Panc1 (cell line): ENCODE results near the gene SETD5. TPM values are rescaled to one million over a fixed set of nuclear protein-coding genes. Genes with fewer than 3 reads are reported as not detected.

Experiments used
- ATAC-seq: fragments of 200-7000 bp; cut with Tn5 transposase; 2 replicates; pipeline ENCODE4 v1.9.1; 2020; ENCODE audit warnings: mild to moderate bottlenecking, moderate library complexity
- BruUV-seq: library from RNA; stranded (reverse); fragments of 400-500 nt; replicated peaks from 2 replicates; lab custom pipeline; 2021; lab: Mats Ljungman, UMichigan
- CTCF ChIA-PET: fragments of 300-600 bp; sonication (Branson Sonifier 250); formaldehyde crosslinking; loops from one replicate; lab custom pipeline; 2022; ENCODE audit warnings: antibody characterized with exemption; lab: Charles Lee
- POLR2A ChIA-PET: fragments of 300-600 bp; sonication (Branson Sonifier 250); formaldehyde crosslinking; loops from one replicate; lab custom pipeline; 2022; ENCODE audit warnings: antibody characterized with exemption; lab: Charles Lee
- DNase-seq: peaks from one replicate; pipeline ENCODE4 v3.0.0-alpha.2; 2010; ENCODE audit warnings: low read depth, low spot score
- H3K27ac ChIP-seq: 2 replicates; pipeline ENCODE4 v1.5.1; 2011; ENCODE audit warnings: mild to moderate bottlenecking, low read length, inconsistent platforms
- H3K27me3 ChIP-seq: fragments of 200-500 bp; sonication (Bioruptor generic); 2 replicates; pipeline ENCODE4 v1.6.0; 2014; ENCODE audit warnings: low read length, inconsistent platforms; ENCODE audit not compliant: control insufficient read depth, insufficient read depth
- H3K36me3 ChIP-seq: fragments of 200-500 bp; sonication (Bioruptor generic); 2 replicates; pipeline ENCODE4 v1.5.1; 2014; ENCODE audit warnings: inconsistent platforms, mild to moderate bottlenecking, low read length, moderate library complexity; ENCODE audit not compliant: control insufficient read depth, insufficient read depth
- H3K4me1 ChIP-seq: 2 replicates; pipeline ENCODE4 v1.5.1; 2011; ENCODE audit warnings: inconsistent platforms, mild to moderate bottlenecking, low read length, moderate library complexity; ENCODE audit not compliant: control insufficient read depth, insufficient read depth
- H3K4me3 ChIP-seq, 2 experiments: 2 replicates each; pipeline ENCODE4 v1.5.1; 2011 to 2012; ENCODE audit warnings: low read depth in 2 of 2, low read length in 2 of 2, mild to moderate bottlenecking in 2 of 2, inconsistent platforms in 1 of 2, moderate library complexity in 1 of 2
- H3K9me3 ChIP-seq: fragments of 200-500 bp; sonication (Bioruptor generic); 2 replicates; pipeline ENCODE4 v1.5.1; 2014; ENCODE audit warnings: low read depth, mild to moderate bottlenecking, inconsistent platforms, low read length, moderate library complexity; ENCODE audit not compliant: control insufficient read depth, insufficient read depth
- CTCF ChIP-seq: fragments of 450-650 bp; IDR thresholded peaks from 2 replicates; pipeline ENCODE4 v1.5.1; 2017; ENCODE audit warnings: mild to moderate bottlenecking
- POLR2AphosphoS5 ChIP-seq: IDR thresholded peaks from 2 replicates; pipeline ENCODE4 v1.6.1; 2012; ENCODE audit warnings: mild to moderate bottlenecking, low read depth, low read length, moderate library complexity
- REST ChIP-seq, 2 experiments: IDR thresholded peaks; 2 replicates each; pipeline ENCODE4 v1.6.1; 2011 to 2012; ENCODE audit warnings: low read depth in 2 of 2, control low read depth in 1 of 2, low read length in 1 of 2, mild to moderate bottlenecking in 1 of 2, moderate library complexity in 1 of 2; ENCODE audit not compliant: insufficient read depth in 1 of 2
- SIN3A ChIP-seq: IDR thresholded peaks from 2 replicates; pipeline ENCODE4 v1.6.1; 2012; ENCODE audit warnings: low read depth, mild to moderate bottlenecking, low read length, moderate library complexity, borderline replicate concordance; ENCODE audit not compliant: insufficient read depth
- TCF7L2 ChIP-seq: IDR thresholded peaks from 2 replicates; pipeline ENCODE4 v1.6.1; 2011; ENCODE audit warnings: mild to moderate bottlenecking, low read depth, low read length, inconsistent platforms
- in situ Hi-C: cut with HindIII; loops from 2 replicates; pipeline ENCODE4 v1.10.0; 2016; ENCODE audit warnings: low sequenced_read_pairs, low pct_unique_long_range_greater_than_20kb
- intact Hi-C: fragments of 100-400 bp; cut with micrococcal nuclease; formaldehyde crosslinking; loops from one replicate; pipeline ENCODE4 v1.10.0; 2022; ENCODE audit not compliant: unreplicated experiment
- total RNA-seq: library from RNA; stranded (reverse); gene quantifications from one replicate; pipeline ENCODE4 v1.2.1, GENCODE V29; 2021; ENCODE audit not compliant: unreplicated experiment

SETD5 gene
- total RNA-seq, 1 experiment from 2014 or later: 69.4 TPM

- DNase-seq: no peak
- Histone ChIP-seq H3K36me3 (peaks cover 57% of the 10 kb centered on the region), H3K4me1 (no peaks in the 10 kb centered on the region), H3K27ac (no peak overlapping the region), H3K9me3 (no peaks in the 10 kb centered on the region), H3K4me3 (no peak overlapping the region), H3K27me3 (no peaks in the 10 kb centered on the region)
- ATAC-seq: no peak
- no peak for TF ChIP-seq REST (IDR thresholded peaks at IDR 0.05; ENCODE audit: insufficient read depth in 1 of 2, low read depth in 2 of 2, low read length in 1 of 2)
- BruUV-seq: no TSS peak
- intact Hi-C loops: no loop called here
- CTCF ChIA-PET: no interaction called here
- POLR2A ChIA-PET: interaction anchor here (1.0 kb wide), 1 partner anchor 37 kb away, joined by 3 read pairs; no protein-coding TSS in a partner anchor
- in situ Hi-C loops: no loop called here
These were observed 36.5 kb downstream of the SETD5 start for GRCh38 chr3:9433627-9434521.

DNA sequence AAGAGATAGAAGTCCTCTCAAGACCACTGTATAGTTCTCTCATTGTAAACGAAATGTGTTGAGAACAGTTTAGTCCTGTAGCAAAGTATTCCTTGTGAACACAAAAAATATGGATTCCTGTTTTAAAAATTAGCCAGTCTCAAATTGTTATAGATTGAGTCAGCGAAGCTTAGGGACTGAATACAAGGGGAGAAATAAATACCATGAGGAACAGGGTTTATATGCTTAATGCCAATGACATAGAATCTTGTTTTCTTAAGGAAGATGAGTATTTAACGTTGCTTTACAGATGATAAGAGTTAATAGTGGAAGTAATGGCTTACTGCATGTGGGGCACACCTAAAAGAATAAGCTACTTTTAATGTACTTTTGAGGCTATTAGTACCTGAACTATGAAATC is 37.9 kb downstream of the SETD5 start:
- H3K36me3 ChIP-seq: peaks cover 65% of the 10 kb centered on the region
- no peak for DNase-seq
- ChIA-PET CTCF (no interaction called here), POLR2A (interaction anchor here (0.6 kb wide), 1 partner anchor 38 kb away, joined by 3 read pairs; no protein-coding TSS in a partner anchor)
- H3K4me1 ChIP-seq: no peaks in the 10 kb centered on the region
- in situ Hi-C loops (no loop called here), intact Hi-C loops (no loop called here)
- H3K27ac ChIP-seq: no peak overlapping the region
- no peak overlapping the region for H3K4me3 ChIP-seq
- BruUV-seq: no TSS peak
- ATAC-seq: no peak
- H3K9me3 ChIP-seq: no peaks in the 10 kb centered on the region
- no peaks in the 10 kb centered on the region for H3K27me3 ChIP-seq
- TF ChIP-seq POLR2AphosphoS5: no peak
- no peak for TF ChIP-seq SIN3A
- no peak for TF ChIP-seq REST (IDR thresholded peaks at IDR 0.05; ENCODE audit: insufficient read depth in 1 of 2, low read depth in 2 of 2, low read length in 1 of 2)
- TF ChIP-seq TCF7L2: no peak
- TF ChIP-seq CTCF: no peak
